Measurements from ENCODE around the gene CYSTM1. TPM values are rescaled to one million over a fixed set of nuclear protein-coding genes. Genes with fewer than 3 reads are reported as not detected.

Gene CYSTM1
- total and polyA plus RNA-seq, 7 donors: 193 to 601 (median 297) TPM

DNA sequence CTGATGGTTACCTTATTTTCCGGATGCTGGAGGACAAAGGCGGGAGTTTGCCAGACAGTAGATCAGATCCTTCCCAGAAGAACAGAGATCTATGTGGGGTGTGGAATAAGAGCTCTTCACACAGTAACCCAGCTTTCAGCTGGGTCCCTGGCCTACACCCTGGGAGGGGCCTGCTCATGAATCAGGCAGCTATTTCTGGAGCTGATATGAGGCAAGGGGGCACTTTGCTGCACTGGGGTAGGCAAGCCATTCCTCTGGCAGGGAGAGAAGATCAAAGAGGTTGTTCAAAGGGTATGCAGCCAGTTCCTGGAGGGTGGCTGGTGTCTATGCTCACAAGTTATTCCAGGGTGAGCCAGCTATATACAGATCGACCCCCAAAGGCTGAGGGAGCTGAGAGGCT lies 48.6 kb downstream of the CYSTM1 start:
- Histone ChIP-seq H3K36me3 (ENCODE audit: insufficient read depth in 1 of 2, low read depth in 1 of 2) (no peaks in the 10 kb centered on the region), H3K4me3 (peak overlapping the region; percentile 5), H3K27me3 (ENCODE audit: insufficient read depth in 3 of 3, low read length in 2 of 3) (no peaks in the 10 kb centered on the region), H3K27ac (peak overlapping the region; percentile 94), H3K4me1 (peaks cover 88% of the 10 kb centered on the region), H3K9me3 (no peaks in the 10 kb centered on the region)
- DNase-seq: peak in 1 of 2 donors; percentile 81
- intact Hi-C loops (cut with DNase I): no loop called here
- peak; percentile 60 to 80 (median 70) for ATAC-seq
- 30 to 46% (median 31%) methylated on average over 3 of the region's 3 CpGs for WGBS, 3 donors
- TF ChIP-seq, protein P1, sequence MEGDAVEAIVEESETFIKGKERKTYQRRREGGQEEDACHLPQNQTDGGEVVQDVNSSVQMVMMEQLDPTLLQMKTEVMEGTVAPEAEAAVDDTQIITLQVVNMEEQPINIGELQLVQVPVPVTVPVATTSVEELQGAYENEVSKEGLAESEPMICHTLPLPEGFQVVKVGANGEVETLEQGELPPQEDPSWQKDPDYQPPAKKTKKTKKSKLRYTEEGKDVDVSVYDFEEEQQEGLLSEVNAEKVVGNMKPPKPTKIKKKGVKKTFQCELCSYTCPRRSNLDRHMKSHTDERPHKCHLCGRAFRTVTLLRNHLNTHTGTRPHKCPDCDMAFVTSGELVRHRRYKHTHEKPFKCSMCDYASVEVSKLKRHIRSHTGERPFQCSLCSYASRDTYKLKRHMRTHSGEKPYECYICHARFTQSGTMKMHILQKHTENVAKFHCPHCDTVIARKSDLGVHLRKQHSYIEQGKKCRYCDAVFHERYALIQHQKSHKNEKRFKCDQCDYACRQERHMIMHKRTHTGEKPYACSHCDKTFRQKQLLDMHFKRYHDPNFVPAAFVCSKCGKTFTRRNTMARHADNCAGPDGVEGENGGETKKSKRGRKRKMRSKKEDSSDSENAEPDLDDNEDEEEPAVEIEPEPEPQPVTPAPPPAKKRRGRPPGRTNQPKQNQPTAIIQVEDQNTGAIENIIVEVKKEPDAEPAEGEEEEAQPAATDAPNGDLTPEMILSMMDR (IDR thresholded peaks at IDR 0.05): no peak

DNA sequence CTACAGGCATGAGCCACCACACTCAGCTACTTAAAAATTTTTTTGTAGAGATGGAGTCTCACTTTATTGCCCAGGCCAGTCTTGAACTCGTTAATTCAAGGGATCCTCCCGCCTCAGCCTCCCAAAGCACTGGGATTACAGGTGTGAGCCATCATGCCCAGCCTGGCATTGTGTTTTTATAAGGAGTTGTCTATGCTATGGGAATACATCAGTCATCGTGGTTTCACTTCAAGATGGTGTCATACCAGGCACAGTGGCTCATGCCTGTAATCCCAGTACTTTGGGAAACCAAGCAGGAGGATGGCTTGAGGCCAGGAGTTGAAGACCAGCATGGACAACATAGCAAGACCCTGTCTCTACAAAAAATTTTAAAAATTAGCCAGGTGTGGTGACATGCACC lies 49.7 kb downstream of the CYSTM1 start:
- H3K36me3 ChIP-seq (ENCODE audit: insufficient read depth in 1 of 2, low read depth in 1 of 2): no peaks in the 10 kb centered on the region
- DNase-seq: no peak
- TF ChIP-seq, protein P1 (IDR thresholded peaks at IDR 0.05): no peak
- H3K4me1 ChIP-seq: peaks cover 86% of the 10 kb centered on the region
- 89 to 96% (median 94%) methylated on average over 3 of the region's 3 CpGs for WGBS, 3 donors
- H3K27me3 ChIP-seq (ENCODE audit: insufficient read depth in 3 of 3, low read length in 2 of 3): no peaks in the 10 kb centered on the region
- no peak overlapping the region for H3K4me3 ChIP-seq
- H3K27ac ChIP-seq: peak overlapping the region; percentile 94
- ATAC-seq: no peak
- intact Hi-C loops (cut with DNase I): no loop called here
- H3K9me3 ChIP-seq: no peaks in the 10 kb centered on the region

DNA sequence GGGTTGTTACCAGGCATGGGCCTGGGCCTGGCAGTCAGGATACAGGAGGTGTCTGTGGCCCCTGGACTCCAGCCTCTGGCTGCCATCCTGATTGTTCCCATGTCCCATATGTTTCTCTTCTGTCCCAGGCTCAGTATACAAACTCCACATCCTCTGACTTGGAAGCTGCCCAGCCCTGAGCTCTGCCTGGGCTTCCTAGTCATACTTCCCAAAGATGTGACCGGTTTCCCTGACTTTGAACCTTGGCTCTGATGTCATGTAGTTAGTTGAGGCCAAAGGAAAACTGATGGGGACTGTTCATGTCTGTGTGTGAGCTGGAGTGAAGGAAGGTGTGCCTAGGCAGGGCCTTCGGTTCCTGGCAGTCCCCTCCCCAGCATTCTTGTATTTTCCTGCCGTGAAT lies 50.4 kb downstream of the CYSTM1 start:
- ATAC-seq: no peak
- no peak for DNase-seq
- Histone ChIP-seq H3K36me3 (ENCODE audit: insufficient read depth in 1 of 2, low read depth in 1 of 2) (no peaks in the 10 kb centered on the region), H3K9me3 (no peaks in the 10 kb centered on the region), H3K27me3 (ENCODE audit: insufficient read depth in 3 of 3, low read length in 2 of 3) (no peaks in the 10 kb centered on the region), H3K4me1 (peaks cover 80% of the 10 kb centered on the region), H3K4me3 (no peak overlapping the region), H3K27ac (peak overlapping the region; percentile 94)
- intact Hi-C loops (cut with DNase I): no loop called here
- TF ChIP-seq, protein P1 (IDR thresholded peaks at IDR 0.05): no peak
- WGBS, 3 donors: 71 to 80% (median 76%) methylated on average over 3 of the region's 3 CpGs

DNA sequence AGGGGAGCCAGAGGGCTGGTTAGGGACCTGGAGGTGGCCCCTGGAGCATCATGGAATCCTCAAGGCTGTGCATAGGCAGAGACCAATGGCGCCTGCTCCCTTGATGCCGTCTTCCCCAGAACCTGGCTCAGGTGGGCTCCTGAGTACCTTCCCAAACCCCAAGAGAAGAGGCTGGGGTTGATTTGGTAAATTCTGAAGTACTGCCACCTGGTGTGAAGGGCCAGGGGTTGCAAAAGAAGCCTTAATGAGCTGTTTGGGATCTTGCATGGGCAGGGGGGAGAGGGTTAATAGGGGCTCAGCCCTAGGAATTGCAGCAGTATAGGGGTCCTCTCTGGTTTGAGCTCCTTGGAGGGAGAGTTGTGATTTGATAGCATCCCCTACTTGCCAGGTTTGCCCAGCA lies 52.1 kb downstream of the CYSTM1 start:
- WGBS, 3 donors: 95 to 100% (median 96%) methylated on average over 2 of the region's 2 CpGs
- no peaks in the 10 kb centered on the region for H3K36me3 ChIP-seq (ENCODE audit: insufficient read depth in 1 of 2, low read depth in 1 of 2)
- H3K27me3 ChIP-seq (ENCODE audit: insufficient read depth in 3 of 3, low read length in 2 of 3): no peaks in the 10 kb centered on the region
- ATAC-seq: no peak
- no peak for DNase-seq
- H3K27ac ChIP-seq: peak overlapping the region; percentile 68
- intact Hi-C loops (cut with DNase I): no loop called here
- no peak overlapping the region for H3K4me3 ChIP-seq
- TF ChIP-seq, protein P1 (IDR thresholded peaks at IDR 0.05): no peak
- H3K4me1 ChIP-seq: peaks cover 70% of the 10 kb centered on the region
- no peaks in the 10 kb centered on the region for H3K9me3 ChIP-seq

DNA sequence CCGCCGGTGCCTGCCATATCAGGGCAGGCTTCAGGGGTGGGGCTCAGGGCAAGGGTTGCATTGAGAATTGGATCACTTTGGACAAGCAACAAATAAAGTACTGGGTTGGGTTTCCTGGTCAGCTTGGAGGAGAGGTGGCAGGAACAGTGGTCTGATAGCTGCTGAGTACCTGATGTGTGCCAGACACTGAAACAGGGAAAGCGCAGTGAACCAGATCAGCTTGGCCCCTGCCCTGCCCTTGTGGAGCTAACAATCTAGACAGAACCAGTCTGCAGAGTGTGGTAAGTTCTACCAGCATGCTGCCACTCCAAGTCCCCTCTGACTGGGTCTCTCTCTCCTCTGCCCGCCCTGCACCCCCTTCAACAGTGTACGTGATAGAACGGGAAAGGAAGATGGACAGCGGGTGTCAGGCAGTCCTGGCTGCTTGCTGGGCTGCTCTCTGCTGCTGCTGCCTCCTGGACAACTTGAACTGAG lies 53.4 kb downstream of the CYSTM1 start:
- intact Hi-C loops (cut with DNase I): no loop called here
- Histone ChIP-seq H3K4me3 (no peak overlapping the region), H3K9me3 (no peaks in the 10 kb centered on the region), H3K27me3 (ENCODE audit: insufficient read depth in 3 of 3, low read length in 2 of 3) (no peaks in the 10 kb centered on the region), H3K4me1 (peaks cover 65% of the 10 kb centered on the region), H3K27ac (peak overlapping the region; percentile 68), H3K36me3 (ENCODE audit: insufficient read depth in 1 of 2, low read depth in 1 of 2) (no peaks in the 10 kb centered on the region)
- ATAC-seq (peak; percentile 57 to 68 (median 64)), DNase-seq (no peak)
- 40 to 55% (median 48%) methylated on average over 7 of the region's 7 CpGs for WGBS, 3 donors
- TF ChIP-seq, protein P1 (IDR thresholded peaks at IDR 0.05): no peak
